Ovary (tissue), 3 donors: Measurements from ENCODE around the gene EML6.

Experiments used
- POLR2A ChIP-seq: fragments of 450-650 bp; IDR thresholded peaks from one replicate; pipeline ENCODE4 v1.6.1; 2017; ENCODE audit warnings: antibody characterized with exemption, mild to moderate bottlenecking, moderate library complexity
- TF ChIP-seq, protein P1 (sequence below), 3 donors: fragments of 450-650 bp in 2 of 3; fragments of 200-600 bp in 1 of 3; IDR thresholded peaks; one replicate each; pipeline versions ENCODE4 v1.5.1 to v1.8.0; 2016 to 2022; ENCODE audit warnings: antibody characterized with exemption in 3 of 3, mild to moderate bottlenecking in 1 of 3
- donor health status: DM: no; HTN: no; CAD: no.

DNA sequence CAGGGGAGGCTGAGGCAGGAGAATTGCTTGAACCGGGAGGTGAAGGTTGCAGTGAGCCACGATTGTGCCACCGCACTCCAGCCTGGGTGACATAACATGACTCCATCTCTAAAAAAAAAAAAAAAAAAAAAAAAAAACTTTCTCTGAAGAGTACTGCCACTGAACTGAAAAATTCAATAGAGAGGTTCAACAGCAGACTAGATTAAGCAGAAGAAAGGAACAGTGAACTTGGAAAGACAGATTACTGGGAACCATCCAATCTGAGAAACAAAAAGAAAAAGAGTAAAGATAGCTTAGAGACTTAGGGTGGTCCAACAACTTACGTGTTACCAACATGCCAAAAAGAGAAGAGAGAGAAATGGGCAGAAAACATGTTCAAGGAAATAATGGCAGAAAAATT, 138.8 kb downstream of the EML6 start:
- TF ChIP-seq POLR2A = no peak
- TF ChIP-seq, protein P1, sequence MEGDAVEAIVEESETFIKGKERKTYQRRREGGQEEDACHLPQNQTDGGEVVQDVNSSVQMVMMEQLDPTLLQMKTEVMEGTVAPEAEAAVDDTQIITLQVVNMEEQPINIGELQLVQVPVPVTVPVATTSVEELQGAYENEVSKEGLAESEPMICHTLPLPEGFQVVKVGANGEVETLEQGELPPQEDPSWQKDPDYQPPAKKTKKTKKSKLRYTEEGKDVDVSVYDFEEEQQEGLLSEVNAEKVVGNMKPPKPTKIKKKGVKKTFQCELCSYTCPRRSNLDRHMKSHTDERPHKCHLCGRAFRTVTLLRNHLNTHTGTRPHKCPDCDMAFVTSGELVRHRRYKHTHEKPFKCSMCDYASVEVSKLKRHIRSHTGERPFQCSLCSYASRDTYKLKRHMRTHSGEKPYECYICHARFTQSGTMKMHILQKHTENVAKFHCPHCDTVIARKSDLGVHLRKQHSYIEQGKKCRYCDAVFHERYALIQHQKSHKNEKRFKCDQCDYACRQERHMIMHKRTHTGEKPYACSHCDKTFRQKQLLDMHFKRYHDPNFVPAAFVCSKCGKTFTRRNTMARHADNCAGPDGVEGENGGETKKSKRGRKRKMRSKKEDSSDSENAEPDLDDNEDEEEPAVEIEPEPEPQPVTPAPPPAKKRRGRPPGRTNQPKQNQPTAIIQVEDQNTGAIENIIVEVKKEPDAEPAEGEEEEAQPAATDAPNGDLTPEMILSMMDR (IDR thresholded peaks at IDR 0.05) = no peak
